Skin epidermis (tissue), 12 donors: ENCODE measurements around the gene ZKSCAN3.
A peak's percentile ranks its signal among the peaks of the same experiment; 100 is the strongest.
"Not testable (repeated sequence)": the region's sequence is repeated elsewhere in the genome, so short reads cannot be mapped to it uniquely, and the experiment has no call there.

Experiments used
- H3K27ac ChIP-seq, 21 experiments: fragments of 200-600 bp; sonication (generic) in 11 of 21; one replicate each; pipeline ENCODE4 v1.5.0; 2020; ENCODE audit warnings: mild to moderate bottlenecking in 3 of 21, inconsistent platforms in 2 of 21, moderate library complexity in 2 of 21
- H3K4me3 ChIP-seq, 7 experiments: fragments of 200-600 bp; sonication (generic) in 2 of 7; one replicate each; pipeline ENCODE4 v1.5.0; 2020; ENCODE audit warnings: inconsistent platforms in 2 of 7, mild to moderate bottlenecking in 2 of 7, moderate library complexity in 1 of 7

ZKSCAN3 gene

DNA sequence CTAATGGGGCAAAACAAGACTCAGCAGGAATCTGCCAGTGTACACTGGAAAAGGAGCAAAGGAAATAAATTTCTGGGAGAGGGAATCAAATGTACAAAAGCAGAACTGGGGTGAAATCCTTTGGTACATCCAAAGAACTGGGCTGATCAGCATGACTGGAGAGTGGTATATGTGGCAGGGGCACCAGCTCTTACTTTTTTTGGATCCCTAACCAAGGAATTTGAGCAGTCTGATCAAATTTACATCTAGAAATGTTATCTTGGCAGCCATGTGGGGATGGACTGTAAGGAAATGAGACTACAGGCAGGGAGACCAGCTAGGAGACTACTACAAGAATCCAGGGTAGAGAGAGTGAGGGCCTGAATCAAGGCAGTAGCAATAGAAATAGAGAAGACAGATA is 12.6 kb upstream of the ZKSCAN3 start:
- peak overlapping the region in 4 of 21 experiments; percentile 25 to 92 (median 90) for H3K27ac ChIP-seq
- H3K4me3 ChIP-seq = no peak overlapping the region

DNA sequence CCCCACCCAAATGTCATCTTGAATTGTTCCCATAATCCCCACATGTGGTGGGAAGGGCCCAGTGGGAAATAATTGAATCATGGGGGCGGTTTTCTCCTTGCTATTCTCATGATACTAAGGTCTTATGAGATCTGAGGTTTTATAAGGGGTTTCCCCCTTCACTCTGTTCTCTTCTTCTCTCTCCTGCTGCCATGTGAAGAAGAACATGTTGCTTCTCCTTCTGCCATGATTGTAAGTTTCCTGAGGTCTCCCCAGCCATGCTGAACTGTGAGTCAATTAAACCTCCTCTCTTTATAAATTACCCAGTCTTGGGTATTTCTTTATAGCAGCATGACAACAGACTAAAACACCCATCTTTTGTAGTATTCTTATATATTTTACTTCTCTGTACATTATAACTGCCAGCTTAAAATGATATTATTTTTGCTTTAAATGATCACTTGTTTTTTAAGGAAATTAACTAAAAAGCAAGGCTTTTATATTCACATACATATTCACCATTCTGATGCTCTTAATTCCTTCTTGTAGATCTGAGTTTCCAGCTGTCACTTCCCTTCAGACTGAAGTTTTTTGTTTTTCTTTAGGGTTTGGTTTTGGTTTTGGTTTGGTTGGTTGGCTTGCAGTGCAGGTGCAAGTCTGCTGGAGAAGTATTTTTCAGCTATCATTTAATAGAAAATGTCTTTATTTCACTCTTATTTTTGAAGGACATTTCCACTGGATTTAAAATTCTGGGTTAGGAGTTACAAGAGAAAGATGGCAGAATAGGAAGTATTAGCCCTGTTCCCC is 9.2 kb upstream of the ZKSCAN3 start:
- Histone ChIP-seq H3K27ac (no peak overlapping the region), H3K4me3 (no peak overlapping the region)

DNA sequence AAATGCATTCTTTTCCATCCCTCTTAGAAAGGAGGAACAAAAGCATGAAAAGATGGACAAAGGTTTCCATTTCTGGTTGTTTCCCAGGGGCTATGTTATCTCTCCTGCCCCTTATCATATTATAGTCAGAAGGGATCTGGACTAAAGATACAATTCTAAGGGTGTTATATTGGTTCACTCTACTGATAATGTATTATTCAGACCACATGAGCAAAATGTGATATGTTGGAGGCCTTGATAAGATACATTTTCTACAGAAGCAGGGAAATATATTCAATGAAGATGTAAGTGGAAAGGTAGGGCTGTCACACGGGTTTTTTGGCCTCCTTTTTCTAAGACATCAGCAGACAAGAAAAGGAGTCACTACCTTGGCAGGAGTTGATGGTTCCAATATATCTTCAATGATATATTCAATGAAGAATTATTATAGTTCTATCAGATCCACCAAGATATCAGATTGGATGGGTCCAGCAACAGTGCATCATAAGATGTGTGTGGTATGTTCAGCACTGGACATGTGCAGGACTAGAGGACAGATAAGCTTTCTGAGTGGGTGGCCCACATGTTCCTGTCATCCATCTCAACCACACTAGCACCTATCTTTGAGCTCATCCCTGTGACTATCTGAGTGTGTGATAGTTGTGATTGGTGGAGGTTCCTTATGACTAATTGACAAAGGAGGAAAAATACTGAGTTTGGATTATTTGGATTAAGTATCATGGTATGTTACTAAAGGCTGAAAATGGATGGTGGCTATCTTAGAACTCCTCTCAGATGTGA is 5.7 kb upstream of the ZKSCAN3 start:
- Histone ChIP-seq H3K4me3 (no peak overlapping the region), H3K27ac (no peak overlapping the region)

DNA sequence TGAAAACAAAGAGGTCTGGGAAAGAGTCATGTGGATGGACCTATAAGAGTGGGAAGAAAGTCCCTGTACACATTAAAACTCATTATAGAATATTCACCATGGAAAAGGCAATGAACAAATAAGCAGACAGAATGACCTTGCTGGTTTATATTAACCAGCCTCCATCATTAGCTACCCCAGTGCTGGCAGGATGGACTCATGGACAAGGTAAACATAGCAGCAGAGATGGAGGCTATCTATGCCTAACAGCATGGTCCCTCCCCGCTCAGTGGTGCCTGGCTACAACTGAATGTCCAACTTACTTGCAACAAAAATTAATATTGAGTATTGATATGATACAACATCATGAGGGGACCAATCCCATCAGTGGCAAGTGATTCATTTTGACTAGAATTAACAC is 4.5 kb upstream of the ZKSCAN3 start:
- Histone ChIP-seq H3K27ac (no peak overlapping the region), H3K4me3 (no peak overlapping the region)

DNA sequence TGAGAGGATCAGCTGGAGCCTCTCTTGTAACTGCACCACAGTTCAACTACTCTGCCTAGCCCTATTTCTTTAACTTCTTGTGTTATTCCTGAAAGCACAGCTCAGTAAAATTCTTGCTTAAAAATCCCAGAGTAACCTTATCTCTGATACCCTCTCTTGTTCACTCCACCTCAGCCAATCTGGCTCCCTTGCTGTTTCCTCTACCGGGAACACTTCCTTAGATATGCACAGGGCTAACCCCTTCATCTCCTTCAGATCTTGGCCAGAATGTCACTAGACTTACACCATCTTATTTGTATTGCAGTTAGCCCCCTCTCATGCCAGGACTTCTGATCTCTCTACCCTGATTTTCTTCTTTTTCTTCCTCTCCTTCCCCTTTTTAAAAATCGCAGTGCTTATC is 2.6 kb upstream of the ZKSCAN3 start:
- H3K4me3 ChIP-seq = no peak overlapping the region

DNA sequence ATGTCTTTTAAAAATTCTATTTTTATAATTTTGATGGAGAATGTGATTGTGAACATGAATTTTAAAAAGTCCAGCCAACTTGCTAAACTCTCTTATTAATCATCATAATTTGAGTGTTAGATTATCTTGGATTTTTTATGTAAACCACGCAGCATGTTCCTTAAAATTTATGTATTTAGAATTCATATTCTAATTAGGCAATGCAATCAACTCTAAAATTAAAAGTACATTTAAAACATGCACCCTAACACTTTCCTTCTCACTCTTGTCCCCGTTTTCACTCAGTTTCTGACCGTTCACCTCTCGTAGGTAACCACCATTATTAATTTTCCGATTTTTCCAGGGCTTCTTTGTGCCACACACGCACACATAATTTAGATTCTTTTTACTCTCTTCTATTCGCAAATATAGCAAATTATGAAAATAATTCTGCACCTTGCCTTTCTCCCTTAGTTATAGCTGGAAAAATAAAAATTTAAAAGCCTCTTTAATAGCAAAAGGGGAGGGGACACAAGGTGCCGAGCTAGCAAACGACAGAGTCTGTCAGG is 329 bp upstream of the ZKSCAN3 start:
- Histone ChIP-seq H3K27ac (peak overlapping the region in 17 of 21 experiments; percentile 52 to 90 (median 78)), H3K4me3 (peak overlapping the region; percentile 61 to 73 (median 68))

More for the DNA sequence above, 2.6 kb upstream of the ZKSCAN3 start:
- no peak overlapping the region for H3K27ac ChIP-seq

DNA sequence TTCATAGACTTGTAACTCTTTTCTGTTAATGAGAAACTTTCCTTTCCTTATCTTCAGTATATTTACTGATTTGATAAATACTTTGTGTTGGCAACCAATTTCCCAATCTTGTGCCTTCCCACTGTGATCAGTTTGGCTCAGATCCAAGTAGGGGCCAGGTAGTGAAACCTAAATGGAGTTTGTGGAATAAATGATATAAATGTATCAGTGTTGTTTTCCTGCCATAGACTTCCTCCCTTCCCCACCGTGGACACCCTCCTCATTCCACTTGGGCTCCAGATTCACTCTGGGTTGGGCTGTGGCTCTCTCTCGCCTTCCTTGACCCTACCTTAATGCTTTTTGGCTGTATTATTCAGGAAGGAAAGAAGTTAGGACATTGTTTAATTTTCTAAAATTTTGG is 1.3 kb downstream of the ZKSCAN3 start:
- Histone ChIP-seq H3K27ac (peak overlapping the region in 1 of 21 experiments; percentile 83), H3K4me3 (peak overlapping the region in 3 of 7 experiments; percentile 61 to 73 (median 67))

DNA sequence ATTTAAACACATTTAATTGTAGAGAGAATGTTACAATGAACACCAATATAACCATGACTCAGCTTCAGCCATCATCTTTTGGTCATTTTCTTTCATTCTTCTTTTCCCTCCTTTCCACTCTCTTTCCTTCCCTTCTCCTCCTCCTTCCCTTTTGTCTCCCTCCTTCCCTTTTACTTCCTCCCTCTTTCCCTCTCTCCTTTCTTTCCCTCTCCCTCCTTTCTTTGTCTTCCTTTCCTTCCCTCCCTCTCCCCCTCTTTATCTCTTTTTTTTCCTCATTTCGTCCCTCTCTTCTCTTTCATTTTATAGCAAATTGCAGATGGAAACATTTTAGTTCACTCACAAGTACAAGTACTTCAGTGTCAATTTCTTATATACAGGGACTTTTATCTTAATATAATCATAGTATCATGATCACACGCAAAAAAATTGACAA is 1.8 kb downstream of the ZKSCAN3 start:
- Histone ChIP-seq H3K27ac (no peak overlapping the region), H3K4me3 (peak overlapping the region in 1 of 7 experiments; percentile 73)

DNA sequence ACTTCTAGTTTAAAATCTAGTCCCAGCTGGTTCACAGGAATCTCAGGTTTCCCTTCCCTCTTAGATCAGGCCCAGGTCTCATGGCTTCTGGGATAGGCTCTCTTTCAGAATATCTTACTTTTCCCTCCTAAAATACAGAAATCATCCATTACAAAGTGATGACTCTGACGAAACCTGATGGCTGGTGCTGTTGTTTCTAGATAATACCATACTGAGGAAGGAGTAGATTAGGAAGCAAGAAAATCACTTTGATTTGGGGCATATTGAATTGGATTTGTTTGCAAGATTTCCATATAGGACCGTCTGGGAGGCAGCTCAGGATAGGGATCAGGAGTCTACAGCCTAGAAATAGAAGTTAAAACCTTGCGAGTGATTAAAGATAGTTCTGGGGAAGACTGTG is 3.6 kb downstream of the ZKSCAN3 start:
- Histone ChIP-seq H3K27ac (peak overlapping the region in 19 of 21 experiments; percentile 21 to 82 (median 68)), H3K4me3 (peak overlapping the region in 4 of 7 experiments; percentile 0 to 32 (median 19))

DNA sequence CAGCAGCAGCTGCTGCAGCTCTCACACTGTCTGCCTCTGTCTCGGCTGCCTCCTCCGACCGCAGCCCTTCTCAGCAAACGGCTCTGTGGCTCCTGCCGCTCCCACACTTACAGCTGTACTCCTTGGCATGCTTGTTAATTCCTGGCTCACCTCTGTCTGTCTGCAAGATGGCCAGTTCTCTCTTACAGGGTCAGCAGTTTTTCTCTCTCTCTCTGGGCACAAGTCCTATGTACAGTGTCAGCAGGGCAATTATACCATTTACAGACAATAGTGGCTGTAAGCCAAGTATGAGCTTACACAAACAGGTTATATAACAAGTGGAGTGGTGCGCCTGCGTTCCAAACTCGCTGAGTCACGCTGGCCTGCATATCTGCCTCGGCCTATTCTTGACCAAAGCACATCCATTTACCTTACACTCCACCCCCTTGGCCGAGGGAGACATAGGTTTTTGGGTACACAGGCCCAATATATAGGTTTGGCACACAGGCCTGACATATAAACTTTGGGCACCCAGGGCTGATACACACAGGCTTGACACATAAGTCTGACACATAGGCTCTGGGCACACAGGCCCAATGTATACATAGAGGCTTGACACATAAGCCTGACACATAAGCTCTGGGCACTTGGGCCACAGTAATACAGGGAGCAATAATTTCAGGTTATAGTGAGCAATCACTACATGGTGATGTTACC is 4.4 kb downstream of the ZKSCAN3 start:
- Histone ChIP-seq H3K4me3 (peak overlapping the region in 4 of 7 experiments; percentile 3 to 32 (median 19)), H3K27ac (peak overlapping the region in 19 of 21 experiments; percentile 21 to 84 (median 70))

DNA sequence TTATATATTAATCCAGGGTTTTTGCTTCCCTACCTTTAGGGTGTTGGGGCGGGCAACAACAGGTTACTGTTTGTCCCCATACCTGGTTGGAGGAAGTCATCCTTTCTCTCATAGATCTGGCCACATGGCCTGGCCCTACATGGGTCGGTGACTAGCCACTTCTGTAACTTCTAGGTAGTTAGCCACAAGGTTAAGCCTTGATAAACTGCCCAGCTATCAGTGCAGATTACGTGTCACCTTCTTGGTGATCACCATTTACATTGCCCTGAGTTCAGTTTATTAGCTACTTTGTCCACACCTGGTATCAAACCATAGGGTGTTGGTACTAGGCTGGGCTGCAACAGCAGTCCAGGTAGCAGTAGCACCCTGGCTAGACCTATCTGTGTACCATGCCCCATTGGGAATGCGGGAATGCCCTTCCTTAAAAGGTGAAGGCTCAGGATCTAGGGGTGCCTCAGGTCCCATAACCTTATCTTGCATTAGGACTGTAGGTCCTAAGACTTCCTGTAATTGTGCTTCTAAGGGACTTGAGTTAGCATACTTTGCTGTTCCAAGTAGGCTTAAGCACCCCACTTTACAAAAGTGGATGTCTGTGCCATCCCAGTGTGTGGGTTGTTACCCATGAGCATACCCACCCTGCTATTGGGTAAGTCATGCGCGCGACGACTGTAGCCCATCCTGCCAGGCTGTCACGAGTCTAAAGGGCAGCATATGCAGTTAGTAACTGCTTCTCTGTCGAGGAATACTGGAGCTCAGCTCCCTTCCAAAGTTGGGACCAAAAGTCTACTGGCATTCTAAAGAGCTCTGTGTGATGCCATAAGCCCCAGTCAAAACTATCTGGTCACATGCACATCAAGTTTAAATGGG is 5.2 kb downstream of the ZKSCAN3 start:
- peak overlapping the region in 3 of 7 experiments; percentile 32 to 57 (median 55) for H3K4me3 ChIP-seq
- peak overlapping the region in 18 of 21 experiments; percentile 31 to 84 (median 76) for H3K27ac ChIP-seq

DNA sequence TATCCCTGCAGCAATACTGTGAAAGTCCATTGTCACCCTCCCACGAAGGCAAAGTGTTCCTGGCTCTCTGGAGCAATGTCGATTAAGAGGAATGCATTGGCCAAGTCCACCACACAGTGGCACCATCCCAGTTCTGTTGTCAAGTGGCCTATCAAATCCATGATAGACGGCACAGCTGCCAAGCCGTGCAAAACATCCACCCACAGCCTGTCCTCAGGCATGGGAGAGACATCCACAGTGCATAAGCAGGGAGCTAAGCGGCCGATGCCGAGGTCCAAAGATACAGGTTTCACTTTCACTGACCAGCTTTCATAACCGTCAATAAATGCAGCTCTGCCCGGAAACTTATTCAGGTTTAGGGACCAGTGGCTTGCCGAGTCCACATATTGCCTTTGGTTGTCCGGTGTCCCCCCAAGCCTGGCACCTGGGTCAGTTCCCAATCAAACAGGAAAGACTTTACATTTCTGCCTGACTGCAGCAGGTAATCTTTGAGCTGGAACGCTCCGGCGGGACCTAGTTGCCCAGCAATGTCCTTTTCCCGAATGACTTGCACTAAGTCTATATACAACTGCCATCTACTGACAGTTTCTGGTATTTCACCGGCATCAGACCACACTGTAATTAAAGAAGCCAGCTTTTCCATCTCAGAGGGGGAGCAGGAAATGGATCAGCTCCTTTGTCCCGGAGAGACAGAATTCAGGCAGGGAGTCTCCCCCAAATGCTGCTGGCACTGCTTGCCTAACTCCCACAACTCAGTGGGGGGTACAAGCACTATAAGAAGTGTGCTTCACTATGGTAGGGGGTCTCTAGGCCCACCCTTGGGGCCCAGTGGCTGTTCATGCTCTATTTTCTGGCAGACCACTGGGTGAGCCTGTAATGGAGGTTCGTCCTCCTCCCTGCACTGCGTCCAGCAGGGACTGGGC is 6.3 kb downstream of the ZKSCAN3 start:
- Histone ChIP-seq H3K27ac (peak overlapping the region in 20 of 21 experiments; percentile 48 to 84 (median 73)), H3K4me3 (peak overlapping the region; percentile 32 to 57 (median 49))

DNA sequence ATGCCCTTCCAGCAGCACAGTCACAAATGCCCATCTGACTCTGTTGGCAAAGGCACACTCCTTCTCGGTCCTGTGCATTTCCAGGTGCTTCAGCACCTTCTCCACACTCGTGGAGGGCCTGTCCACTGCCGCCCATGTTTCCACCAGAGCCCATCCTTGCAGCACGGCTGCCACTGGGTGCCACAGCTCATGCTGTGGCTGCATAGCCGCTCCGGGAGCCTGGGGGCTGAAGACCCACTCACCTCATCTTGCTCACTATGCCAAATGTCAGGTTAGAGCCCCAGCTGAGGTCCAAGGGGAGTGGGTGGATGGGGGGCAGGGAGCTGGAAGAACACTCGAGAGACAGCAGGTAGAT is 6.9 kb downstream of the ZKSCAN3 start:
- Histone ChIP-seq H3K4me3 (no peak overlapping the region), H3K27ac (peak overlapping the region in 14 of 21 experiments; percentile 61 to 82 (median 76))

DNA sequence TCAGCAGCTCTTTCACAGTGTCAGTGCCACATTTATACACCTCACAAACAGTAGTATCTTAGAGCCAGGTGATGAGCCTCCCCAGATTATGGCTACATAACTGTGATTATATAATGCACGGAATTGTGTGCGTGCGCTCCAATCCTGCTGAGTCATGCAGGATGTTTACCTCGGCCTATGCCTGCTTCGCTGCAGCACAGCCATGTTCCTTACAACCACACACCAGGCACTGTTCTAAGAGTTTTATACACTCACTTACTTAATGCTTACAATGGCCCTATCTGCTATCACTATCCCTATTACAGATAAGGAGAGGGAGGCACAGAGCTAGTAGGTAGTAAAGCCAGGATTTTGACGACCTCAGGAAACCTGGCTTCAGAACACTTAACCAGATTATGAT is 7.3 kb downstream of the ZKSCAN3 start:
- Histone ChIP-seq H3K4me3 (no peak overlapping the region), H3K27ac (peak overlapping the region in 1 of 21 experiments; percentile 82)

DNA sequence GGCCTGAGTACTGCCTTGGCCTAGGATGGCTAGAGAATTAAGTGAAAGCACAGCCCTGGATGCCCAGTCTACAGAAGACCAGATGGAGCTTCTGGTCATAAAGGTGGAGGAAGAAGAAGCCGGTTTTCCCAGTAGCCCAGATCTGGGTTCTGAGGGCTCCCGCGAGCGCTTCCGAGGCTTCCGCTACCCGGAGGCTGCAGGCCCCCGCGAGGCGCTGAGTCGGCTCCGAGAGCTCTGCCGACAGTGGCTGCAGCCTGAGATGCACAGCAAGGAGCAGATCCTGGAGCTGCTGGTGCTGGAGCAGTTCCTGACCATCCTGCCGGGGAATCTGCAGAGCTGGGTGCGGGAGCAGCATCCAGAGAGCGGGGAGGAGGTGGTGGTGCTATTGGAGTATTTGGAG is 9.8 kb downstream of the ZKSCAN3 start:
- not testable (repeated sequence) for H3K27ac ChIP-seq, H3K4me3 ChIP-seq

DNA sequence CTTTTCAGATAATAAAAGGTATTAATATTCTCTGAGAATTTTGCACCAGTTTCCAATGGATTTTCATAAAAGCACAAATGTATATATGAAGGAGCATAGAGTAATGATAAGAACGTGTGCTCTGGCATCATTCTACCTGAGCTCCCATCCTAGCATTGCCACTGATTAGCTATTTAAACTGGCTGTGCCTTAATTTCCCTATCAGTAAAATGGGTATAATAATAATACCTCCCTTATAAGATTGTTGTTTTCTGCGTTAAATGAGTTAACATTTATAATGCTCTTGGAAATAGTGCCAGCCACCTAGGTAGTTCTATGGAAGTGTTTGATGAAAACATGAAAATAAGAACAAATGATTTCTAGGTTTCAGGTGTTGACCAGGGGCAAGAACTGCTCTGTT is 11.2 kb downstream of the ZKSCAN3 start:
- Histone ChIP-seq H3K4me3 (no peak overlapping the region), H3K27ac (no peak overlapping the region)

DNA sequence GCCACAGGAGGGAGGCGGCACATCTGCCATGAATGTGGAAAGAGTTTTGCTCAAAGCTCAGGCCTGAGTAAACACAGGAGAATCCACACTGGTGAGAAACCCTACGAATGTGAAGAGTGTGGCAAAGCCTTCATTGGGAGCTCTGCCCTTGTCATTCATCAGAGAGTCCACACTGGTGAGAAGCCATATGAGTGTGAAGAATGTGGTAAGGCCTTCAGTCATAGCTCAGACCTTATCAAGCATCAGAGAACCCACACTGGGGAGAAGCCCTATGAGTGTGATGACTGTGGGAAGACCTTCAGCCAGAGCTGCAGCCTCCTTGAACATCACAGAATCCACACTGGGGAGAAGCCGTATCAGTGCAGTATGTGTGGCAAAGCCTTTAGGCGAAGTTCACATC is 15.8 kb downstream of the ZKSCAN3 start:
- not testable (repeated sequence) for H3K4me3 ChIP-seq, H3K27ac ChIP-seq

DNA sequence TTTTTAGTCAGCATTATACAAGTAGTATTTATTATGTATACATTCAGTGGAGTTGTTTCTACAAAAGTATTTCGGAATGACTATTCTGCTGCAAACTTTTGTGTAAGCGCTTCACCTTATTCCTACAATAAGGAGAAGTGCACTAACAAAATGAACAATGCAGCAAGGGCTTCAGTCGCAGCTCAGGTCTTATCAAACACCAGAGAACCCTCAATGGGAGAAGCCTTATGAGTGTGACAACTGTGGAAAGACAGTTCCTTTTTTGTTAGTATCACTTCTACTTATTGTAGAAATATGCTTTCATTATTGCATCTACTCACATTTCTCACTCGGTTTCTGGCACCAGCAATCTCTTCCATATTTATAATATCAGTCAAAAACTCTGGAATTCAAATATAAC is 18.8 kb downstream of the ZKSCAN3 start:
- H3K27ac ChIP-seq = no peak overlapping the region
- H3K4me3 ChIP-seq = no peak overlapping the region
